ENCODE measurements around the gene PDK2.

The PDK2 gene

DNA sequence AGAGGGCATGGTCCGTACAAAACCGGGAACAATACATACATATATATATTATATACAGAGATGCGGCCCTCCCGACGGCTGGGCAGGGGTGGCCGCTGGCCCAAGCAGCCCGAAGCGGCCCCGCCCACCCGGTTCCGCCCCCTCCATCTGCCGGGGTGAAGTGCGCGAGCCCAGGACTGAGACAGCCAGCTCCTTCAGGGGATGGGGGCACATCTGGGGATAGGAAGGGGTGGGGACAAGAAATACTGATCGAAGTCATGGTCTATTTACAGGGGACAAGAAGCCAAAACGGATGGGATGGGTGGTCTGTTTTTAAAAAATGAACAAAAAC, 38.6 kb downstream of the PDK2 start:
- Mint-ChIP-seq H3K36me3 (ENCODE audit: low read depth) (peaks cover 28% of the 10 kb centered on the region), H3K4me3 (no peak overlapping the region), H3K4me1 (peaks cover 17% of the 10 kb centered on the region), H3K27me3 (ENCODE audit: low read depth) (peaks cover 10% of the 10 kb centered on the region), H3K27ac (peak overlapping the region in 2 of 3 experiments; percentile 38 to 49), H3K9me3 (no peaks in the 10 kb centered on the region)
- TF ChIP-seq, protein P1, sequence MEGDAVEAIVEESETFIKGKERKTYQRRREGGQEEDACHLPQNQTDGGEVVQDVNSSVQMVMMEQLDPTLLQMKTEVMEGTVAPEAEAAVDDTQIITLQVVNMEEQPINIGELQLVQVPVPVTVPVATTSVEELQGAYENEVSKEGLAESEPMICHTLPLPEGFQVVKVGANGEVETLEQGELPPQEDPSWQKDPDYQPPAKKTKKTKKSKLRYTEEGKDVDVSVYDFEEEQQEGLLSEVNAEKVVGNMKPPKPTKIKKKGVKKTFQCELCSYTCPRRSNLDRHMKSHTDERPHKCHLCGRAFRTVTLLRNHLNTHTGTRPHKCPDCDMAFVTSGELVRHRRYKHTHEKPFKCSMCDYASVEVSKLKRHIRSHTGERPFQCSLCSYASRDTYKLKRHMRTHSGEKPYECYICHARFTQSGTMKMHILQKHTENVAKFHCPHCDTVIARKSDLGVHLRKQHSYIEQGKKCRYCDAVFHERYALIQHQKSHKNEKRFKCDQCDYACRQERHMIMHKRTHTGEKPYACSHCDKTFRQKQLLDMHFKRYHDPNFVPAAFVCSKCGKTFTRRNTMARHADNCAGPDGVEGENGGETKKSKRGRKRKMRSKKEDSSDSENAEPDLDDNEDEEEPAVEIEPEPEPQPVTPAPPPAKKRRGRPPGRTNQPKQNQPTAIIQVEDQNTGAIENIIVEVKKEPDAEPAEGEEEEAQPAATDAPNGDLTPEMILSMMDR (IDR thresholded peaks at IDR 0.05; ENCODE audit: unreplicated experiment in 3 of 3): no peak

DNA sequence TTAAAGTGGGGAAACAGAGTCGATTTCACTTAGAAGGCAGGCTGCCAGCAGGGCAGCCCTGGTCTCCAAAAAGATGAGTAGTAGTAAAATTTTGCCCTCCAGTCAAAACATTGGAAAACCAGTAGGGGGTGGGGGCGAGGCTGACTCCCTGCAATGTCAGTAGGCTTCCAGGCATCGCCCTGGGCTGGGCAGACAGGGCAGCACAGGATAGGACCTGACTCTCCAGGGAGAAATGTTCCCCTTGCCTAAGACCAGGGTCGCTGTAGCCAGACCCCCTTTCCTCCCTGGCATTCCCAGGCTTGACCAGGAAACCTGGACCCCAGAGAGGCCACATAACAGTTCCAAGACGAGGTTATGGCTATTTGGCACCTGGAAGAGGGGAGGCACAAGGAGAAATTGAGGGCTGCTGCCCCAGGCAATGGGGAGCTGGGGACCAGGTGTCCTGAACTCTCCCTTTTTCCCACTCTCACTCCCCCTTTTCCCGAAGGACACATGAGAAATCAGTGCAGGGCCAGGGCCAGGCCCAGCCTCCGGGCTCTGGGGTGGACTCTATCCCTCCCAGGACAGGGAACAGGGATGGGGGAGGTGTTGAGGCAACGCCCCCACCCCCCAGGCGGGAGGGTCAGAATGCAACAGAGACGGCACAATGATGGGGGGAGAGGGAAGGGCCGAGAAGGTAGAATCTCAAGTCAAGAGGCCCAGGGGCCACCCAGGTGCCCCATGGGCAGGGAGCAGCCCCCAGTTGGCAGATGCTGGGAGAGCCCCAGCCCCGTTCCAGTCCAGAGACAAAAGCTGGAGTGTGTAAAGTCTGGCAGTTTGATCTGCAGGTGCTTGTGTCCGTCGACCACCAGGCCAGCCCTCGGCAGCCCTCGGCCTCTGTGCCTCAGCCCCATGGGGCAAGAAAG, 39.3 kb downstream of the PDK2 start:
- H3K36me3 Mint-ChIP-seq (ENCODE audit: low read depth): peaks cover 35% of the 10 kb centered on the region
- no peak overlapping the region for H3K4me3 Mint-ChIP-seq
- peak overlapping the region in 2 of 3 experiments; percentile 31 to 38 for H3K27ac Mint-ChIP-seq
- H3K27me3 Mint-ChIP-seq (ENCODE audit: low read depth): peaks cover 8% of the 10 kb centered on the region
- TF ChIP-seq, protein P1 (IDR thresholded peaks at IDR 0.05; ENCODE audit: unreplicated experiment in 3 of 3): no peak
- no peaks in the 10 kb centered on the region for H3K9me3 Mint-ChIP-seq
- peaks cover 16% of the 10 kb centered on the region for H3K4me1 Mint-ChIP-seq

DNA sequence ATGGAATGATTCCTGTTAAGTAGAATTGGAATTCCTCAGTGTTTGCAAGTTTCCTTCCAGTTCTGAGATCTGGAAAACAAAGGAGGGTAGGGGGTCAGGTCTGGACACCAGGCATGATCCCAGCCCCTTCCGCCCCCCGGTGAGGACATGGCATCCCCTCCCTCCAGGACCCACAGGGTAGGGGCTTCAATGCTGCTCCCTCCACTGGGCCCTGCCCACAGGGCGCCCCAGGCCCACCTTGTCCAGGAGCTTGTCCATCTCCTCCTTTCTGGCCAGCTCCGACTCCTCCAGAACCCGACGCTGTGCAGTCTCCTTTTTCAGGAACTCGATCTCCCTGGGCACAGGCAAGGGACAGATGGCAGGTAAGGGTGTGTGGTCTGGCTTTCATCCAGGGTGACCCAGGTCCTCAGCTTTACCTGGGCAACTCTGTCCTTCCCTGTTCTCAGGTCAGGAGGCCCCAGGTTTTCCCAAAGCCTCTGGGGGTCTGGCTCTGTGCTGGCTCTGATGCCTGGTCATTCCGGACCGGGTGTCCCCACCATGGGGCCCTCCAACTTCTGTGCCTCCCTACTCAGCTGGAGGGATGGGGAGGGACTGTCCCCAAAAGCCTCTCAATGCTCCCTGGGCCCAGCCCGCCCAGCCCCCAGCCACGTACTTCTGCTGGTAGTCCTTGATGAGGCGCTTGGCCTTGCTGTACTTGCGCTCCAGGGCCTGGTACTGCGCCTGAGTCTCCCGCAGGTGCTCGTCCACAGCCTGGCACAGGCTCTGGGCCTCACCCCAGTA, 40.4 kb downstream of the PDK2 start:
- H3K27me3 Mint-ChIP-seq (ENCODE audit: low read depth): peaks cover 8% of the 10 kb centered on the region
- peaks cover 16% of the 10 kb centered on the region for H3K4me1 Mint-ChIP-seq
- H3K27ac Mint-ChIP-seq: peak overlapping the region in 1 of 3 experiments; percentile 58
- no peaks in the 10 kb centered on the region for H3K9me3 Mint-ChIP-seq
- TF ChIP-seq, protein P1 (IDR thresholded peaks at IDR 0.05; ENCODE audit: unreplicated experiment in 3 of 3): no peak
- H3K4me3 Mint-ChIP-seq: no peak overlapping the region
- H3K36me3 Mint-ChIP-seq (ENCODE audit: low read depth): peaks cover 46% of the 10 kb centered on the region

DNA sequence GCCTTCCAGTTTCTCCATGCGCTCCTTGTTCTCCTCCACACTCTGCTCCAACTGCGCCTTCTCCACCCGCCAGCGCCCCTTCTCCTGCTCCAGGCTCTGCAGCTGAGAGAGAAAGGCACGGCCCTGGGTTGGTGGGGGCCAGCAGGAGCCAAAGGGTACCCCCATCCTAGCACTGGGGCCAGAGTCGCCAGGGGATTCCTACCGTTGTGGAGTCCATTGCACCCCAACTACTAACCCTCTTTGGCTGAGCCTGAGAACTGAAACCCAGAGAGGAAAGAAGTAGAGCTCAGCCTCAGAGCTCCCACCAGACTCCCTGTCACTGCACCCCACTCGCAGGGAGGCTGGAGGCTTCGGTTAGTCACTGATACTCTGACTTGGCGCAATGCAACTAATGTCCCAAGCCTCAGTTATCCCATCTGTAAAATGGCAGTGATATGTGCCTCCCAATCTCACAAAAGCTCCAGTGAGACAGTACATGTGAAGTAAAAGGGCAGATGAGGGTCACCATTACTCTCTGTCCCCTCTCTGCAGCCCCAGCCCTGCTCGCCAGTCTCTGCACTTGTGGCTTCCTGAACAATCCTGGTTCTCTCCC, 41.0 kb downstream of the PDK2 start:
- Mint-ChIP-seq H3K4me3 (no peak overlapping the region), H3K27me3 (ENCODE audit: low read depth) (peaks cover 2% of the 10 kb centered on the region), H3K9me3 (no peaks in the 10 kb centered on the region), H3K36me3 (ENCODE audit: low read depth) (peaks cover 53% of the 10 kb centered on the region), H3K27ac (peak overlapping the region in 1 of 3 experiments; percentile 58), H3K4me1 (peaks cover 10% of the 10 kb centered on the region)
- TF ChIP-seq, protein P1 (IDR thresholded peaks at IDR 0.05; ENCODE audit: unreplicated experiment in 3 of 3): no peak

DNA sequence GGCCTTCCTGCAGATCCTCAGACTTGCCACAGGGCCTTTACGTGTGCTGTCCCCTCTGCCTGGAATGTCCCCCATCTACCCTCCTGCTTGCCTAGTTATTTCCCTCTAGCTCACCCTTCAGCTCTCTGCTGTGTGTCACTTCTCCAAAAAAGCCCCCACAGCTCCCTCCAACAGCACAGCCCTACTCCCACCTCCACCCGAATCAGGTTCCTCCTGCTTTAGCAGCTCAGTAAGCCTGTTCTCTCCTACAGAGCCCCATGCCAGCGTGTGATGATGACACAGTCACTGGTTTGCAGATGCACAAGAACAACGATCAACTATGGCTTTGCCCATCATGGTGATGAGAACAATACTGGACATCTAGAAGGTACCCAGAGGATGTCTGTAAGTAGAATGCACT, 41.9 kb downstream of the PDK2 start:
- Mint-ChIP-seq H3K36me3 (ENCODE audit: low read depth) (peaks cover 61% of the 10 kb centered on the region), H3K27ac (peak overlapping the region in 1 of 3 experiments; percentile 40), H3K4me3 (peak overlapping the region in 1 of 3 experiments; percentile 23), H3K27me3 (ENCODE audit: low read depth) (no peaks in the 10 kb centered on the region), H3K4me1 (peaks cover 4% of the 10 kb centered on the region), H3K9me3 (no peaks in the 10 kb centered on the region)
- TF ChIP-seq, protein P1 (IDR thresholded peaks at IDR 0.05; ENCODE audit: unreplicated experiment in 3 of 3): no peak
